ENCODE data around the gene CEACAM3.
A peak's percentile ranks its signal among the peaks of the same experiment; 100 is the strongest.
"Not testable (repeated sequence)": the region's sequence is repeated elsewhere in the genome, so short reads cannot be mapped to it uniquely, and the experiment has no call there.

CEACAM3 gene

DNA sequence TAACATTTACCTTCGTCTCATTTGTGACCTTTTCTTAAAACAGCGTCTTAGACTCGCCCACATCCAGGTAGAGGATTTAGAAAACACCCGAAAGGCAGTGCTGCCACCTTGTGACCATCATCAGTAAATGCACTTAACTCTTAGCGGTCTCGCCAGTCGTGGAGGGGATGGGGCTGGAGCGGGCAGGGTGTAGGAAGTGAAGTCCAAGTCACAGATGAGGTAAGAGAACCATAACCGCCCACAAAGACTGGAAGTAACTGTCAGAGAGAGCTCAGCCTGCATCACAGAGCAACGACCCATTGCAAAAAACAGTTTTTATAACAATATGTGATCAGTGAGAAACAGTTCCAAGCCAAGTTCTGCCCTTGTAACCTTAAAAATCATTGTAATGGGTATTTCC, 10.7 kb upstream of the CEACAM3 start:
- no peaks in the 10 kb centered on the region; the same call in 1 of the 2 replicates for H3K27me3 ChIP-seq (ENCODE audit: insufficient read depth, low read length)
- no peaks in the 10 kb centered on the region for H3K9me2 ChIP-seq (ENCODE audit: low read depth, low read length)
- H3K27ac ChIP-seq (ENCODE audit: low read depth, low read length, poor library complexity, severe bottlenecking) = no peak overlapping the region
- H3K4me3 ChIP-seq (ENCODE audit: low read depth, low read length, poor library complexity, severe bottlenecking) = no peak overlapping the region
- H3F3A ChIP-seq (ENCODE audit: insufficient read depth, low read length) = no peaks in the 10 kb centered on the region
- no peak for TF ChIP-seq EZH2 (IDR thresholded peaks at IDR 0.05; ENCODE audit: borderline replicate concordance, low read length)
- TF ChIP-seq CTCF (IDR thresholded peaks at IDR 0.05; ENCODE audit: low read length) = peak; percentile 82
- no peak overlapping the region for H2AFZ ChIP-seq (ENCODE audit: low read length)
- no peaks in the 10 kb centered on the region for H3K9me3 ChIP-seq (ENCODE audit: low read length)
- no peak overlapping the region for H3K9ac ChIP-seq (ENCODE audit: low read length)
- no peaks in the 10 kb centered on the region for H3K79me2 ChIP-seq (ENCODE audit: insufficient read depth, low read length)
- H4K20me1 ChIP-seq (ENCODE audit: insufficient read depth, low read length) = no peaks in the 10 kb centered on the region
- H3K36me3 ChIP-seq (ENCODE audit: insufficient read depth, low read length) = no peaks in the 10 kb centered on the region
- H3K4me1 ChIP-seq (ENCODE audit: insufficient read depth, low read length, severe bottlenecking) = no peaks in the 10 kb centered on the region
- no peak overlapping the region for H3K4me2 ChIP-seq (ENCODE audit: low read length)

DNA sequence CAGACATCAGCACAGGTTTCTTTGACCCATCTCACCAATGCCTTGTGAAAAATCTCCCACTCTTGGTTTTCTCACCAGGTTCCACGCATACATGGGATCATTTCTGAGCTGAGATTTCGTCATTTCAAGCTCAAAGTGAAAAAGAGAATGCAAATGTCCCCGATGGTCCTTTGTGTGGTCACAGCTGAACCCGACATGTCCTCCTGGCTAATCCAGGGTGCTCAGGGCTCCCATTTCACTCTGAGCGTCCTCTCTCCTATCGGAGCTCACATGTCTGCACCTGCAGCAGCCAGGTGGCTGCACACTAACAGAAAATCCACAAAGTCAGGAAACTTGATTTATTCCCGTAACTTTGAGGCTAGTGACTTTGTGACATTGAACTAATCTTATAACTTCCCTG, 9.3 kb upstream of the CEACAM3 start:
- Histone ChIP-seq H3K9me2 (ENCODE audit: low read depth, low read length) (no peaks in the 10 kb centered on the region), H3K4me3 (ENCODE audit: low read depth, low read length, poor library complexity, severe bottlenecking) (no peak overlapping the region), H3K4me1 (ENCODE audit: insufficient read depth, low read length, severe bottlenecking) (no peaks in the 10 kb centered on the region), H3K27me3 (ENCODE audit: insufficient read depth, low read length) (no peaks in the 10 kb centered on the region; the same call in 1 of the 2 replicates), H2AFZ (ENCODE audit: low read length) (no peak overlapping the region), H3K79me2 (ENCODE audit: insufficient read depth, low read length) (no peaks in the 10 kb centered on the region), H4K20me1 (ENCODE audit: insufficient read depth, low read length) (no peaks in the 10 kb centered on the region), H3K36me3 (ENCODE audit: insufficient read depth, low read length) (no peaks in the 10 kb centered on the region), H3K27ac (ENCODE audit: low read depth, low read length, poor library complexity, severe bottlenecking) (no peak overlapping the region), H3K4me2 (ENCODE audit: low read length) (no peak overlapping the region), H3K9me3 (ENCODE audit: low read length) (no peaks in the 10 kb centered on the region), H3K9ac (ENCODE audit: low read length) (no peak overlapping the region), H3F3A (ENCODE audit: insufficient read depth, low read length) (no peaks in the 10 kb centered on the region)
- TF ChIP-seq CTCF (IDR thresholded peaks at IDR 0.05; ENCODE audit: low read length) = no peak
- no peak for TF ChIP-seq EZH2 (IDR thresholded peaks at IDR 0.05; ENCODE audit: borderline replicate concordance, low read length)

GRCh38 chr19:41788518-41788917, 7.9 kb upstream of the CEACAM3 start:
- H3K27me3 ChIP-seq (ENCODE audit: insufficient read depth, low read length) = not testable (repeated sequence)

GRCh38 chr19:41789053-41789452, 7.3 kb upstream of the CEACAM3 start:
- H2AFZ ChIP-seq (ENCODE audit: low read length); H3K9ac ChIP-seq (ENCODE audit: low read length); H3K36me3 ChIP-seq (ENCODE audit: insufficient read depth, low read length); H3F3A ChIP-seq (ENCODE audit: insufficient read depth, low read length); H4K20me1 ChIP-seq (ENCODE audit: insufficient read depth, low read length); H3K4me3 ChIP-seq (ENCODE audit: low read depth, low read length, poor library complexity, severe bottlenecking); H3K4me1 ChIP-seq (ENCODE audit: insufficient read depth, low read length, severe bottlenecking); H3K27ac ChIP-seq (ENCODE audit: low read depth, low read length, poor library complexity, severe bottlenecking); H3K79me2 ChIP-seq (ENCODE audit: insufficient read depth, low read length); H3K27me3 ChIP-seq (ENCODE audit: insufficient read depth, low read length); H3K9me3 ChIP-seq (ENCODE audit: low read length); H3K9me2 ChIP-seq (ENCODE audit: low read depth, low read length); H3K4me2 ChIP-seq (ENCODE audit: low read length): not testable (repeated sequence)

More at GRCh38 chr19:41788518-41788917, 7.9 kb upstream of the CEACAM3 start:
- H4K20me1 ChIP-seq (ENCODE audit: insufficient read depth, low read length); H3K4me1 ChIP-seq (ENCODE audit: insufficient read depth, low read length, severe bottlenecking); H3K4me2 ChIP-seq (ENCODE audit: low read length); H3F3A ChIP-seq (ENCODE audit: insufficient read depth, low read length); H3K27ac ChIP-seq (ENCODE audit: low read depth, low read length, poor library complexity, severe bottlenecking); H3K9me2 ChIP-seq (ENCODE audit: low read depth, low read length); H3K79me2 ChIP-seq (ENCODE audit: insufficient read depth, low read length); H2AFZ ChIP-seq (ENCODE audit: low read length); H3K4me3 ChIP-seq (ENCODE audit: low read depth, low read length, poor library complexity, severe bottlenecking); H3K36me3 ChIP-seq (ENCODE audit: insufficient read depth, low read length); H3K9me3 ChIP-seq (ENCODE audit: low read length); H3K9ac ChIP-seq (ENCODE audit: low read length): not testable (repeated sequence)

Data from OCI-LY1 (cell line).